Upper lobe of left lung (tissue), 4 donors: ENCODE data around the gene KLF13.

Source experiments
- EP300 ChIP-seq, 4 donors: sonication (generic); formaldehyde crosslinking; IDR thresholded peaks; one replicate each; pipeline ENCODE4 v1.5.1; 2017; ENCODE audit warnings: antibody characterized with exemption in 4 of 4, control low read depth in 2 of 4
- POLR2A ChIP-seq, 4 donors: fragments of 450-650 bp; IDR thresholded peaks; one replicate each; pipeline ENCODE4 v1.5.1; 2016 to 2017; ENCODE audit warnings: antibody characterized with exemption in 4 of 4, mild to moderate bottlenecking in 2 of 4

- no peak for TF ChIP-seq EP300 (IDR thresholded peaks at IDR 0.05)
- no peak for TF ChIP-seq POLR2A (IDR thresholded peaks at IDR 0.05)
These were observed 45.0 kb downstream of the KLF13 start for GRCh38 chr15:31371520-31372240.
